T-cell (primary cell): ENCODE results near the gene FCHSD2. TPM values are rescaled to one million over a fixed set of nuclear protein-coding genes. Genes with fewer than 3 reads are reported as not detected.
"Not testable (repeated sequence)": the region's sequence is repeated elsewhere in the genome, so short reads cannot be mapped to it uniquely, and the experiment has no call there.

Experiments
- ATAC-seq, 4 experiments: fragments of 200-7000 bp in 3 of 4; fragments of 150-1000 bp in 1 of 4; cut with Tn5 transposase; replicated peaks in 1 of 4; 1 replicate in 3 of 4; 2 replicates in 1 of 4; pipeline ENCODE4 v1.10.0; 2021; ENCODE audit warnings: moderate library complexity in 3 of 4, mild to moderate bottlenecking in 2 of 4, moderate number of reproducible peaks in 1 of 4
- CTCF ChIA-PET, 2 donors: fragments of 300-600 bp; sonication (Branson Sonifier 250); formaldehyde crosslinking; loops; one replicate each; lab custom pipeline; 2022; ENCODE audit warnings: antibody characterized with exemption in 2 of 2; lab: Charles Lee
- POLR2A ChIA-PET, 2 donors: fragments of 300-600 bp; sonication (Branson Sonifier 250); formaldehyde crosslinking; loops; one replicate each; lab custom pipeline; 2022; ENCODE audit warnings: antibody characterized with exemption in 2 of 2; lab: Charles Lee
- DNase-seq, 35 experiments: peaks; one replicate each; pipeline versions ENCODE4 v3.0.0 to v3.0.0-alpha.2; 2013 to 2023
- H3K27ac ChIP-seq: one replicate; pipeline ENCODE4 v1.5.1; 2013; ENCODE audit warnings: low read length
- H3K27me3 ChIP-seq, 2 experiments: replicated peaks in 1 of 2; 1 replicate in 1 of 2; 2 replicates in 1 of 2; pipeline versions ENCODE4 v1.6.1 to v1.7.0; 2013; ENCODE audit warnings: low read length in 1 of 2, mixed read lengths in 1 of 2; ENCODE audit not compliant: control insufficient read depth in 2 of 2, insufficient read depth in 2 of 2; ENCODE audit errors: extremely low read depth in 1 of 2
- H3K36me3 ChIP-seq, 2 donors: 1 replicate in 1 of 2; 2 replicates in 1 of 2; pipeline versions ENCODE4 v1.6.1 to v1.7.0; 2013; ENCODE audit warnings: low read length in 1 of 2; ENCODE audit not compliant: control insufficient read depth in 2 of 2, insufficient read depth in 1 of 2; ENCODE audit errors: extremely low read depth in 1 of 2
- H3K4me1 ChIP-seq, 2 experiments: 1 replicate in 1 of 2; 2 replicates in 1 of 2; pipeline versions ENCODE4 v1.6.1 to v1.7.0; 2013; ENCODE audit warnings: low read length in 2 of 2, mixed read lengths in 1 of 2; ENCODE audit not compliant: insufficient read depth in 2 of 2, control insufficient read depth in 1 of 2; ENCODE audit errors: extremely low read depth in 1 of 2
- H3K4me3 ChIP-seq, 2 donors: 1 replicate in 1 of 2; 2 replicates in 1 of 2; pipeline versions ENCODE4 v1.5.1 to v1.7.0; 2013; ENCODE audit warnings: mild to moderate bottlenecking in 2 of 2, low read length in 1 of 2, moderate library complexity in 1 of 2; ENCODE audit not compliant: control insufficient read depth in 1 of 2; ENCODE audit errors: extremely low read depth in 1 of 2
- H3K9me3 ChIP-seq: 2 replicates; pipeline ENCODE4 v1.7.0; 2013
- H3K27ac Mint-ChIP-seq, 2 donors: one replicate each; pipeline ENCODE4 v1.8.0; 2020 to 2021; ENCODE audit warnings: mild to moderate bottlenecking in 2 of 2, mixed read lengths in 2 of 2
- H3K27me3 Mint-ChIP-seq, 2 donors: one replicate each; pipeline ENCODE4 v1.8.0; 2021 to 2022; ENCODE audit warnings: mixed read lengths in 2 of 2
- H3K36me3 Mint-ChIP-seq: one replicate; pipeline ENCODE4 v1.8.0; 2021; ENCODE audit warnings: mixed read lengths
- H3K4me1 Mint-ChIP-seq, 3 donors: one replicate each; pipeline ENCODE4 v1.8.0; 2020 to 2022; ENCODE audit warnings: mixed read lengths in 3 of 3, mild to moderate bottlenecking in 1 of 3
- H3K4me3 Mint-ChIP-seq, 3 donors: one replicate each; pipeline ENCODE4 v1.8.0; 2020 to 2022; ENCODE audit warnings: mild to moderate bottlenecking in 3 of 3, mixed read lengths in 3 of 3, moderate library complexity in 3 of 3
- H3K9me3 Mint-ChIP-seq, 3 donors: one replicate each; pipeline ENCODE4 v1.8.0; 2020 to 2022; ENCODE audit warnings: mixed read lengths in 3 of 3
- WGBS: methylation state at CpG from one replicate; pipeline ENCODE4 v1.1.5; 2013; ENCODE audit warnings: missing lambda C conversion rate; ENCODE audit not compliant: insufficient coverage; 5-methylcytosine and 5-hydroxymethylcytosine counted together
- total RNA-seq, 35 experiments: library from RNA in 6 of 35; stranded (reverse) in 6 of 35; fragments of 120-200 nt in 1 of 35; gene quantifications; one replicate each; pipeline versions ENCODE4 v1.2.1 to v1.2.4 and lab custom pipeline; 2013 to 2026

The FCHSD2 gene
- total RNA-seq, 5 donors from 2014 or later (not counting 1 experiment from before 2014, with no cell fraction given) = 37.0 to 53.8 (median 46.3) TPM

DNA sequence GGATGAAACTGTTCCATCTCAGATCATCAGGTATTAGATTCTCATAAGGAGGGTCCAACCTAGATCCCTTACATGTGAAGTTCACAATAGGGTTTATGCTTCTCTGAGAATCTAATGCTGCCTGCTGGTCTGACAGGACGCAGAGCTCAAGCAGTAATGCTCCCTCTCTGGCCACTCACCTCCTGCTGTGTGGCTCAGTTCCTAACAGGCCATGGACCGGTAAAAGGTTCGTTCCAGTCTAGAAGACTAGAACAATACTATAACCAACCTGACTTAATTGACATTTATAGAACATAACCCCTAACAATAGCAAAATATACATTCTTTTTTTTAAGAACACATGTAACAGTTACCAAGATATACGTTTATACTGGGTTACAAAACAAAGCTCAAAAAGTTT is 282.1 kb downstream of the FCHSD2 start:
- 100% methylated on average over 3 of the region's 4 CpGs for WGBS
- peaks cover 0 to 14% of the 10 kb centered on the region in 2 donors for H3K36me3 ChIP-seq
- no peaks in the 10 kb centered on the region for H3K27me3 ChIP-seq
- H3K4me3 Mint-ChIP-seq = no peak overlapping the region
- peaks cover 25% of the 10 kb centered on the region for H3K36me3 Mint-ChIP-seq
- H3K9me3 Mint-ChIP-seq = no peaks in the 10 kb centered on the region
- ChIA-PET CTCF (interaction anchor here (0.6 to 0.7 kb wide), 2 partner anchors 274 to 800 kb away, joined by 3 read pairs; no protein-coding TSS in a partner anchor), POLR2A (no interaction called here)
- DNase-seq = no peak
- no peaks in the 10 kb centered on the region for H3K27me3 Mint-ChIP-seq
- H3K4me3 ChIP-seq = no peak overlapping the region
- H3K9me3 ChIP-seq = no peaks in the 10 kb centered on the region
- peaks cover 0 to 2% (median 0%) of the 10 kb centered on the region in 3 donors for H3K4me1 Mint-ChIP-seq
- no peaks in the 10 kb centered on the region for H3K4me1 ChIP-seq
- ATAC-seq = no peak
- H3K27ac Mint-ChIP-seq = no peak overlapping the region
- no peak overlapping the region for H3K27ac ChIP-seq

DNA sequence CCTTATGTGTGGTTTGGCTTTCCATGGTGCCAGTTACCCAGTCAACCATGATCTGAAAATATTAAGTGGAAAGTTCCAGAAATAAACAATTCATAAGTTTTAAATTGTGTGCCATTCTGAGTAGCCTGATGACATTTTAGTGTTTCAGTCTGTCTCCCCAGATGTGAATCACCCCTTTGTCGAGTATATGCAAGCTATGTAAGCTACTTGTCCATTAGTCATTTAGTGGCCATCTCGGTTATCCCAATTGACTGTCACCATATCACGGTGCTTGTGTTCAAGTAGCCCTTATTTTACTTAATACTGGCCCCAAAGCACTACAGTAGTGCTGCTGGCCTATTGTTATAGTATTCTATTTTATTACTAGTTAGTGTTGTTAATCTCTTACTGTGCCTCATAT is 283.0 kb downstream of the FCHSD2 start:
- Histone ChIP-seq H3K9me3 (no peaks in the 10 kb centered on the region), H3K4me1 (no peaks in the 10 kb centered on the region), H3K27me3 (no peaks in the 10 kb centered on the region), H3K36me3 (peaks cover 0 to 14% of the 10 kb centered on the region in 2 donors), H3K27ac (no peak overlapping the region), H3K4me3 (no peak overlapping the region)
- Mint-ChIP-seq H3K27ac (no peak overlapping the region), H3K36me3 (peaks cover 25% of the 10 kb centered on the region), H3K4me1 (peaks cover 0 to 2% (median 0%) of the 10 kb centered on the region in 3 donors), H3K9me3 (no peaks in the 10 kb centered on the region), H3K4me3 (no peak overlapping the region), H3K27me3 (no peaks in the 10 kb centered on the region)
- ATAC-seq (no peak), DNase-seq (no peak)
- POLR2A ChIA-PET = no interaction called here
- CTCF ChIA-PET = no interaction called here
- 80% methylated on average over 1 of the region's 3 CpGs for WGBS

DNA sequence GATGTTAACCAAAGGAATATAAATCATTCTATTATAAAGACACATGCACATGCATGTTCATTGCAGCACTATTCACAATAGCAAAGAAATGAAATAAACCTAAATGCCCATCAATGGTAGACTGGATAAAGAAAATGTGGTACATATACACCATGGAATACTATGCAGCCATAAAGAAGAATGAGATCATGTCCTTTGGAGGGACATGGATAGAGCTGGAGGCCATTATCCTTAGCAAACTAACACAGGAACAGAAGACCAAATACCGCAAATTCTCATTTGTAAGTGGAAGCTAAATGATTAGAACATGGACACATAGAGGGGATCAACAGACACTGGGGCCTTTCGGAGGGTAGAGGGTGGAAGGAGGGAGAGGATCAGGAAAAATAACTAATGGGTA is 283.9 kb downstream of the FCHSD2 start:
- H3K4me1 ChIP-seq, H3K4me3 Mint-ChIP-seq, H3K27ac Mint-ChIP-seq, H3K27ac ChIP-seq, H3K4me3 ChIP-seq, H3K27me3 ChIP-seq, POLR2A ChIA-PET, H3K9me3 ChIP-seq, H3K4me1 Mint-ChIP-seq, ATAC-seq, H3K9me3 Mint-ChIP-seq, DNase-seq, H3K27me3 Mint-ChIP-seq: not testable (repeated sequence)
- H3K36me3 ChIP-seq = peaks cover 0 to 14% of the 10 kb centered on the region in 2 donors
- no CpG with 5 or more reads among the region's 2 CpGs for WGBS
- peaks cover 21% of the 10 kb centered on the region for H3K36me3 Mint-ChIP-seq
- CTCF ChIA-PET = interaction anchor here in 1 of 2 donors (0.6 kb wide), 1 partner anchor 39 kb away, joined by 3 read pairs; no protein-coding TSS in a partner anchor

DNA sequence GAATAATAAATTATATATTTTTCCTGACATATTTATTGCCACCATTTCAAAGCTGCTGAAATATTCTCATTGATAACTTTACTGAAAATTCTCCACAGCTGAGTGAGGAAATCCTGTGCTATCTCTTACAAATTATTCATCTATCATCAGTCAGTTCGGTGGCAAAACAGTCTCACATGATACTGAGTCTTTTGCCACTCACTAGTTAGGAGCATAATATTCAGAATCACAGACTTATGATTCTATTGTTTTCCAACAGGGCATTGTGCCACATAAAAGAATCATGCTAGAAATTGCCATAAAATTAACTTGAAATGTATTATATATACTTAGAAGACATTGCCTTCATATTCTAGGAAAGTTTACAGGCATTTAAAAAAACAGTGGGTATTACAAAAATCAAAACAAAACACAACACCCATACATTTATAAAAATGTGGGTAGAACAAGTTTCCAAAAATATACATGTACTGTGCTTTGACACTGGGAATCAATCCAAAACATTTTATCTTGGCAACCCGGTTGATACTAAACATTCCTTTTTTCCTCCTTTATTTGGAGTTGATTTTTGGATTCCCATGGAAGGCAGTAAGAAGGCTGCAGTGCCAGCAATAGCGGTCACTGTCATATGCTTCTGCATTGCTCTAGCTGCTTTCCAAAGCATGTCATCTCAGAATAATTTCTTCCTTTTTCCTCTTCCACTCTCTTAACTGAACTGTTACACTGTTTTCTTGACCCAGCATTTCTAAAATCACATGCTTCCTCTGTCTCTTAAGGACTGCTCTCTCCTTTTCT is 285.4 kb downstream of the FCHSD2 start:
- Histone ChIP-seq H3K36me3 (peaks cover 0 to 14% of the 10 kb centered on the region in 2 donors), H3K4me3 (no peak overlapping the region), H3K9me3 (no peaks in the 10 kb centered on the region), H3K4me1 (no peaks in the 10 kb centered on the region), H3K27ac (no peak overlapping the region), H3K27me3 (no peaks in the 10 kb centered on the region)
- Mint-ChIP-seq H3K9me3 (no peaks in the 10 kb centered on the region), H3K27ac (peak overlapping the region in 1 of 2 donors; percentile 16), H3K4me3 (no peak overlapping the region), H3K4me1 (peaks cover 0 to 5% (median 5%) of the 10 kb centered on the region in 3 donors), H3K27me3 (no peaks in the 10 kb centered on the region), H3K36me3 (peaks cover 21% of the 10 kb centered on the region)
- ChIA-PET POLR2A (no interaction called here), CTCF (no interaction called here)
- no peak for ATAC-seq
- no peak for DNase-seq
- whole genome bisulfite sequencing = 0% methylated on average over 1 of the region's 3 CpGs

DNA sequence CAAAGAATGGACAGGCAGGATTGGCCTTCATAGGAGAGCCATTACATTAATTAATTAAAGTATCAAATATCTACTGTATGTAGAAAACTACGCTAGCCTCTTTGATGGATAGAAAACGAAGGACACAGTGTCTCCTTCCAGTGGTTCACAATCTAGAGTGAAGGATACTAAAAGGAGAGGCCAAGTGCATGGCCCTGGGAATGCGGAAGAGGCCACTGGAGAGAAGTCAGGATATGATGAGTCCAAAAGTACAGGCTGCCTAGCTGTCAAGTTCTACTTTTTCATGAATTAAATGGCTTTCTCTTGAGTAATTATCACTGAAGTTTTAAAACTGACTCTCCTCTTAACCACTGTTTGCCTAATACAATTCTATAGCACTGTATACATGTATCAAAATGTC is 286.1 kb downstream of the FCHSD2 start:
- H3K36me3 ChIP-seq = peaks cover 0 to 14% of the 10 kb centered on the region in 2 donors
- peaks cover 21% of the 10 kb centered on the region for H3K36me3 Mint-ChIP-seq
- no peaks in the 10 kb centered on the region for H3K27me3 ChIP-seq
- no peaks in the 10 kb centered on the region for H3K9me3 Mint-ChIP-seq
- peaks cover 0 to 7% (median 7%) of the 10 kb centered on the region in 3 donors for H3K4me1 Mint-ChIP-seq
- H3K4me3 Mint-ChIP-seq = no peak overlapping the region
- no peaks in the 10 kb centered on the region for H3K27me3 Mint-ChIP-seq
- no peak overlapping the region for H3K27ac Mint-ChIP-seq
- no peaks in the 10 kb centered on the region for H3K9me3 ChIP-seq
- no peaks in the 10 kb centered on the region for H3K4me1 ChIP-seq
- H3K27ac ChIP-seq = no peak overlapping the region
- DNase-seq (no peak), ATAC-seq (no peak)
- no peak overlapping the region for H3K4me3 ChIP-seq
- no CpG with 5 or more reads among the region's 3 CpGs for WGBS
- POLR2A ChIA-PET = no interaction called here
- CTCF ChIA-PET = no interaction called here

DNA sequence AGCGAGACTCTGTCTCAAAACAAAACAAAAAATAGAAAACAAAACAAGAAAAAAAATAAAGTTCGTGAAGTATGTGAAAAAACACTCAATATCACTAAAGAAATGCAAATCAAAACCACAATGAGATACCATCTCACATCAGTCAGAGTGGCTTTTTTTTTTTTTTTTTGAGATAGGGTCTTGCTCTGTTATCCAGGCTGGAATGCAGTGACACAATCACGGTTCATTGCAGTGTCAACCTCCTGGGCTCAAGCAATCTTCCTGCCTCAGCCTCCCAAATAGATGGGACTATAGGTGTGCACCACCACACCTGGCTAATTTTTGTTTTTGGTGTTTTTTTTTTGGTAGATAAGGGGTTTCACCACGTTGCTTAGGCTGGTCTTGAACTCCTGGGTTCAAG is 290.4 kb downstream of the FCHSD2 start:
- ATAC-seq (no peak), DNase-seq (no peak)
- ChIA-PET POLR2A (no interaction called here), CTCF (no interaction called here)
- H3K36me3 Mint-ChIP-seq = peaks cover 6% of the 10 kb centered on the region
- Histone ChIP-seq H3K27ac (no peak overlapping the region), H3K36me3 (peaks cover 0 to 6% of the 10 kb centered on the region in 2 donors), H3K4me3 (no peak overlapping the region), H3K9me3 (no peaks in the 10 kb centered on the region), H3K27me3 (no peaks in the 10 kb centered on the region), H3K4me1 (no peaks in the 10 kb centered on the region)
- no peak overlapping the region for H3K4me3 Mint-ChIP-seq
- no peak overlapping the region for H3K27ac Mint-ChIP-seq
- 57% methylated on average over 1 of the region's 4 CpGs for WGBS
- H3K9me3 Mint-ChIP-seq = no peaks in the 10 kb centered on the region
- peaks cover 8 to 15% (median 13%) of the 10 kb centered on the region in 3 donors for H3K4me1 Mint-ChIP-seq
- no peaks in the 10 kb centered on the region for H3K27me3 Mint-ChIP-seq
